GM12878 (cell line): Measurements from ENCODE around the gene RPGRIP1L. TPM values are rescaled to one million over a fixed set of nuclear protein-coding genes. Genes with fewer than 3 reads are reported as not detected.

Experiments used
- ATAC-seq: fragments of 200-7000 bp; cut with Tn5 transposase; 3 replicates; pipeline ENCODE4 v1.9.1; 2020; ENCODE audit warnings: mild to moderate bottlenecking, moderate library complexity
- BruUV-seq: library from RNA; stranded (reverse); fragments of 400-500 nt; replicated peaks from 2 replicates; lab custom pipeline; 2021; lab: Mats Ljungman, UMichigan
- CTCF ChIA-PET: fragments of 300-600 bp; sonication (Branson Sonifier 250); formaldehyde crosslinking; extraction: SDS; loops from one replicate; lab custom pipeline; 2021; ENCODE audit warnings: inconsistent platforms; lab: Yijun Ruan, JAX
- POLR2A ChIA-PET: fragments of 350-600 bp; formaldehyde crosslinking; extraction: SDS; loops from one replicate; lab custom pipeline; 2021; ENCODE audit warnings: inconsistent platforms; lab: Charles Lee
- RAD21 ChIA-PET: fragments of 300-600 bp; sonication (Branson Sonifier 250); formaldehyde crosslinking; loops from one replicate; lab custom pipeline; 2023; ENCODE audit warnings: antibody characterized with exemption; ENCODE audit not compliant: unreplicated experiment; lab: Charles Lee
- SMC1A ChIA-PET: fragments of 300-600 bp; sonication (Branson Sonifier 250); formaldehyde crosslinking; loops from one replicate; lab custom pipeline; 2023; ENCODE audit not compliant: unreplicated experiment, uncharacterized antibody; lab: Charles Lee
- DNase-seq: peaks from one replicate; pipeline ENCODE4 v3.0.0-alpha.2; 2011; ENCODE audit warnings: low read depth, low spot score
- FAIRE-seq: peaks from 3 replicates; lab custom pipeline; 2011; peaks lifted over from hg19 to GRCh38; lab: Jason Lieb, UNC
- H2AFZ ChIP-seq: 2 replicates; pipeline ENCODE4 v1.6.0; 2011; ENCODE audit warnings: low read depth, low read length, control low read depth; ENCODE audit not compliant: control insufficient read depth
- H3K27ac ChIP-seq: 2 replicates; pipeline ENCODE4 v1.5.1; 2011; ENCODE audit warnings: control low read depth; ENCODE audit not compliant: control insufficient read depth, insufficient read depth
- H3K27me3 ChIP-seq, 2 experiments: replicated peaks in 1 of 2; 2 replicates each; pipeline versions ENCODE4 v1.6.0 to v1.6.1; 2011; ENCODE audit warnings: low read length in 1 of 2; ENCODE audit not compliant: control insufficient read depth in 2 of 2, insufficient read depth in 2 of 2
- H3K36me3 ChIP-seq, 2 experiments: 2 replicates each; pipeline ENCODE4 v1.5.1; 2011; ENCODE audit warnings: low read length in 1 of 2; ENCODE audit not compliant: control insufficient read depth in 2 of 2, insufficient read depth in 2 of 2
- H3K4me1 ChIP-seq: 2 replicates; pipeline ENCODE4 v1.6.1; 2011; ENCODE audit warnings: mild to moderate bottlenecking, low read length, moderate library complexity, mixed read lengths; ENCODE audit not compliant: control insufficient read depth, insufficient read depth
- H3K4me2 ChIP-seq: 2 replicates; pipeline ENCODE4 v1.6.0; 2011; ENCODE audit warnings: control low read depth; ENCODE audit not compliant: control insufficient read depth, insufficient read depth
- H3K4me3 ChIP-seq: fragments of 200-600 bp; sonication (generic); 2 replicates; pipeline ENCODE4 v1.5.1; 2016
- H3K79me2 ChIP-seq: 2 replicates; pipeline ENCODE4 v1.6.0; 2011; ENCODE audit warnings: low read length; ENCODE audit not compliant: control insufficient read depth, insufficient read depth
- H3K9ac ChIP-seq: 2 replicates; pipeline ENCODE4 v1.8.0; 2011; ENCODE audit warnings: low read length, control low read depth, mixed read lengths; ENCODE audit not compliant: control insufficient read depth, insufficient read depth
- H3K9me3 ChIP-seq: replicated peaks from 3 replicates; pipeline ENCODE4 v1.5.1; 2011; ENCODE audit warnings: mild to moderate bottlenecking, low read length; ENCODE audit not compliant: control insufficient read depth, insufficient read depth
- H4K20me1 ChIP-seq: 2 replicates; pipeline ENCODE4 v1.6.0; 2011; ENCODE audit not compliant: control insufficient read depth, insufficient read depth
- ATF7 ChIP-seq: fragments of 450-650 bp; IDR thresholded peaks from 2 replicates; pipeline ENCODE4 v1.6.1; 2016; ENCODE audit warnings: low read depth, mild to moderate bottlenecking
- CREM ChIP-seq: IDR thresholded peaks from 2 replicates; pipeline ENCODE4 v1.6.1; 2014; ENCODE audit warnings: antibody characterized with exemption, low read depth
- HCFC1 ChIP-seq: fragments of 150-350 bp; IDR thresholded peaks from 2 replicates; pipeline ENCODE4 v1.6.1; 2014; ENCODE audit warnings: low read length
- KLF5 ChIP-seq: fragments of 450-650 bp; IDR thresholded peaks from 2 replicates; pipeline ENCODE4 v1.6.1; 2014; ENCODE audit warnings: mild to moderate bottlenecking; ENCODE audit not compliant: partially characterized antibody
- PRDM15 ChIP-seq: fragments of 450-650 bp; formaldehyde crosslinking; IDR thresholded peaks from 2 replicates; pipeline ENCODE4 v1.4.0; 2020; ENCODE audit warnings: mild to moderate bottlenecking, moderate library complexity
- RAD21 ChIP-seq: IDR thresholded peaks from 2 replicates; pipeline ENCODE4 v1.6.1; 2011; ENCODE audit warnings: mild to moderate bottlenecking, low read depth, low read length, moderate library complexity; ENCODE audit not compliant: insufficient read depth
- RFX5 ChIP-seq: IDR thresholded peaks from 2 replicates; pipeline ENCODE4 v1.6.1; 2011; ENCODE audit warnings: low read depth, low read length, improper control_type of control experiment
- SIN3A ChIP-seq: IDR thresholded peaks from 2 replicates; pipeline ENCODE4 v1.6.1; 2012; ENCODE audit warnings: low read depth, low read length, improper control_type of control experiment
- SREBF2 ChIP-seq: IDR thresholded peaks from 2 replicates; pipeline ENCODE4 v1.6.1; 2012; ENCODE audit warnings: mild to moderate bottlenecking, low read length
- WGBS: methylation state at CpG from one replicate; pipeline ENCODE4 v1.1.6; 2016; ENCODE audit warnings: low lambda C conversion rate; ENCODE audit not compliant: insufficient replicate concordance, insufficient coverage; ENCODE audit errors: missing lambda C conversion rate; 5-methylcytosine and 5-hydroxymethylcytosine counted together
- in situ Hi-C: fragments of 300-500 bp; cut with MboI; formaldehyde crosslinking; loops from 9 replicates; pipeline ENCODE4 v1.14.3; 2018; ENCODE audit warnings: mixed read lengths
- intact Hi-C: fragments of 100-400 bp; cut with micrococcal nuclease; formaldehyde crosslinking; loops from one replicate; pipeline ENCODE4 v1.14.2; 2022; ENCODE audit not compliant: unreplicated experiment
- polyA plus RNA-seq, 11 experiments: library from polyadenylated mRNA; depleted of rRNA in 4 of 11; unstranded in 6 of 11; stranded (reverse) in 5 of 11; fragments of >200 nt; fragmentation: Nextera tagmentation in 4 of 11; fragmentation: Illumina TruSeq in 1 of 11; extraction: Ambion mirVana in 4 of 11; extraction: Trizol in 1 of 11; gene quantifications; 1 replicate in 1 of 11; 2 replicates in 10 of 11; pipeline versions ENCODE4 v1.2.1 to v1.2.3, GENCODE V29; 2011 to 2016; ENCODE audit warnings: inconsistent platforms in 2 of 11, missing spikeins in 2 of 11, low read depth in 1 of 11
- total RNA-seq, 4 experiments: library from RNA; depleted of rRNA in 3 of 4; stranded (reverse); fragments of >200 nt in 3 of 4; fragmentation: Illumina TruSeq in 1 of 4; extraction: Trizol in 1 of 4; gene quantifications; 2 replicates each; pipeline versions ENCODE4 v1.2.1 to v1.2.3, GENCODE V29; 2013 to 2021
- TF ChIP-seq, protein P1 (sequence below): IDR thresholded peaks from 2 replicates; pipeline ENCODE4 v1.6.1; 2012; ENCODE audit warnings: low read depth, low read length, improper control_type of control experiment
- TF ChIP-seq, protein P2 (sequence below): fragments of 450-650 bp; formaldehyde crosslinking; IDR thresholded peaks from 2 replicates; pipeline ENCODE4 v1.4.0; 2022; ENCODE audit warnings: mild to moderate bottlenecking, moderate library complexity

Gene RPGRIP1L
- total and polyA plus RNA-seq, 10 of the 15 experiments (the other 5 are each of a cell fraction or from before 2014, with no cell fraction given) = 3.5 to 9.6 (median 4.4) TPM

- in situ Hi-C loops = no loop called here
- Histone ChIP-seq H3K79me2 (peaks cover 3% of the 10 kb centered on the region), H2AFZ (no peak overlapping the region), H3K27ac (no peak overlapping the region), H3K4me1 (no peaks in the 10 kb centered on the region), H3K36me3 (no peaks in the 10 kb centered on the region), H4K20me1 (no peaks in the 10 kb centered on the region)
- no TSS peak for BruUV-seq
- RAD21 ChIA-PET = no interaction called here
- FAIRE-seq = no peak
- TF ChIP-seq, protein P1, sequence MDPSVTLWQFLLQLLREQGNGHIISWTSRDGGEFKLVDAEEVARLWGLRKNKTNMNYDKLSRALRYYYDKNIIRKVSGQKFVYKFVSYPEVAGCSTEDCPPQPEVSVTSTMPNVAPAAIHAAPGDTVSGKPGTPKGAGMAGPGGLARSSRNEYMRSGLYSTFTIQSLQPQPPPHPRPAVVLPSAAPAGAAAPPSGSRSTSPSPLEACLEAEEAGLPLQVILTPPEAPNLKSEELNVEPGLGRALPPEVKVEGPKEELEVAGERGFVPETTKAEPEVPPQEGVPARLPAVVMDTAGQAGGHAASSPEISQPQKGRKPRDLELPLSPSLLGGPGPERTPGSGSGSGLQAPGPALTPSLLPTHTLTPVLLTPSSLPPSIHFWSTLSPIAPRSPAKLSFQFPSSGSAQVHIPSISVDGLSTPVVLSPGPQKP = no peak
- TF ChIP-seq CREM (no peak), SREBF2 (no peak), HCFC1 (no peak), PRDM15 (CRISPR knock-in tag) (no peak), ATF7 (no peak), SIN3A (no peak), RFX5 (no peak), RAD21 (no peak), KLF5 (no peak)
- TF ChIP-seq, protein P2, sequence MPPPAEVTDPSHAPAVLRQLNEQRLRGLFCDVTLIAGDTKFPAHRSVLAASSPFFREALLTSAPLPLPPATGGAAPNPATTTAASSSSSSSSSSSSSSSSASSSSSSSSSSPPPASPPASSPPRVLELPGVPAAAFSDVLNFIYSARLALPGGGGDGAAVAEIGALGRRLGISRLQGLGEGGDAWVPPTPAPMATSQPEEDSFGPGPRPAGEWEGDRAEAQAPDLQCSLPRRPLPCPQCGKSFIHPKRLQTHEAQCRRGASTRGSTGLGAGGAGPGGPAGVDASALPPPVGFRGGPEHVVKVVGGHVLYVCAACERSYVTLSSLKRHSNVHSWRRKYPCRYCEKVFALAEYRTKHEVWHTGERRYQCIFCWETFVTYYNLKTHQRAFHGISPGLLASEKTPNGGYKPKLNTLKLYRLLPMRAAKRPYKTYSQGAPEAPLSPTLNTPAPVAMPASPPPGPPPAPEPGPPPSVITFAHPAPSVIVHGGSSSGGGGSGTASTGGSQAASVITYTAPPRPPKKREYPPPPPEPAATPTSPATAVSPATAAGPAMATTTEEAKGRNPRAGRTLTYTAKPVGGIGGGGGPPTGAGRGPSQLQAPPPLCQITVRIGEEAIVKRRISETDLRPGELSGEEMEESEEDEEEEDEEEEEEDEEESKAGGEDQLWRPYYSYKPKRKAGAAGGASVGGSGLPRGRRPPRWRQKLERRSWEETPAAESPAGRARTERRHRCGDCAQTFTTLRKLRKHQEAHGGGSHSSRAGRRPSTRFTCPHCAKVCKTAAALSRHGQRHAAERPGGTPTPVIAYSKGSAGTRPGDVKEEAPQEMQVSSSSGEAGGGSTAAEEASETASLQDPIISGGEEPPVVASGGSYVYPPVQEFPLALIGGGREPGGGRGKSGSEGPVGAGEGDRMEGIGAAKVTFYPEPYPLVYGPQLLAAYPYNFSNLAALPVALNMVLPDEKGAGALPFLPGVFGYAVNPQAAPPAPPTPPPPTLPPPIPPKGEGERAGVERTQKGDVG = no peak
- TF ChIP-seq, all 136 proteins: peak for 0
- ATAC-seq = no peak
- ChIA-PET SMC1A (no interaction called here), CTCF (interaction anchor here (0.7 kb wide), 1 partner anchor 29 kb away, joined by 3 read pairs; no protein-coding TSS in a partner anchor), POLR2A (no interaction called here)
- Histone ChIP-seq H3K9ac (no peak overlapping the region), H3K4me3 (no peak overlapping the region), H3K4me2 (no peak overlapping the region), H3K9me3 (no peaks in the 10 kb centered on the region; the same call in 2 of the 3 replicates), H3K27me3 (no peaks in the 10 kb centered on the region)
- 78% methylated on average over 7 of the region's 7 CpGs for WGBS
- intact Hi-C loops = no loop called here
- DNase-seq = no peak
Observed at GRCh38 chr16:53714205-53715022, 10.8 kb upstream of the RPGRIP1L start.
